Nephron (organoid): Measurements from ENCODE around the gene UBR4.
"Not testable (repeated sequence)": the region's sequence is repeated elsewhere in the genome, so short reads cannot be mapped to it uniquely, and the experiment has no call there.

Experiments used
- H3K27ac Mint-ChIP-seq, 3 experiments: 2 replicates each; pipeline ENCODE4 v1.8.0; 2020; ENCODE audit warnings: mixed read lengths in 3 of 3, mild to moderate bottlenecking in 2 of 3, moderate library complexity in 1 of 3
- H3K27me3 Mint-ChIP-seq: 2 replicates; pipeline ENCODE4 v1.8.0; 2021; ENCODE audit warnings: low read depth, mild to moderate bottlenecking, moderate library complexity, mixed read lengths
- H3K36me3 Mint-ChIP-seq: 2 replicates; pipeline ENCODE4 v1.8.0; 2020; ENCODE audit warnings: low read depth, mixed read lengths
- H3K4me1 Mint-ChIP-seq: 2 replicates; pipeline ENCODE4 v1.8.0; 2020; ENCODE audit warnings: mixed read lengths
- H3K4me3 Mint-ChIP-seq, 3 experiments: 2 replicates each; pipeline ENCODE4 v1.8.0; 2020; ENCODE audit warnings: mild to moderate bottlenecking in 3 of 3, mixed read lengths in 3 of 3, moderate library complexity in 2 of 3
- H3K9me3 Mint-ChIP-seq: 2 replicates; pipeline ENCODE4 v1.8.0; 2020; ENCODE audit warnings: mixed read lengths
- TF ChIP-seq, protein P1 (sequence below), 3 experiments: fragments of 200-600 bp; sonication (generic); IDR thresholded peaks; one replicate each; pipeline ENCODE4 v1.5.0; 2021; ENCODE audit warnings: antibody characterized with exemption in 3 of 3; ENCODE audit not compliant: unreplicated experiment in 3 of 3

Gene UBR4

DNA sequence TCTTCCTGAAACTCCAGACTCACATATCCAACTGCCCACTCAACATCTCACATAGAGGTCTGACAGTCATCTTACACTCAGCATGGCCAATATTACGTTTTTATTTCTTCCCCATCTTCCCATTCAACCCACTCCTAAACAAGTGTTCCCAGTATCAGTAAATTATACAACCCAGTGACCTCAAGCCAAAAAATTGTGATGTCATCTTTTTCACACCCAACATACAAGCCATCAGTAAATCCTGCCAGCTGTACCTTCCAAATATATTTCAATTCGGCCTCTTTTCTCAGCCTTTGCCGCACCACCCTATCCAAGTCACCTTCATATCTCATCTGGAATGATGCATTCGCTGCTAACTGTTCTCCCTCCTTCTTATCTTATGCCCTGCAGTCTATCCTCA, 19.6 kb downstream of the UBR4 start:
- no peak overlapping the region for H3K4me3 Mint-ChIP-seq
- peaks cover 72% of the 10 kb centered on the region for H3K36me3 Mint-ChIP-seq
- no peak overlapping the region for H3K27ac Mint-ChIP-seq
- H3K4me1 Mint-ChIP-seq = peaks cover 1% of the 10 kb centered on the region
- H3K9me3 Mint-ChIP-seq = no peaks in the 10 kb centered on the region
- TF ChIP-seq, protein P1, sequence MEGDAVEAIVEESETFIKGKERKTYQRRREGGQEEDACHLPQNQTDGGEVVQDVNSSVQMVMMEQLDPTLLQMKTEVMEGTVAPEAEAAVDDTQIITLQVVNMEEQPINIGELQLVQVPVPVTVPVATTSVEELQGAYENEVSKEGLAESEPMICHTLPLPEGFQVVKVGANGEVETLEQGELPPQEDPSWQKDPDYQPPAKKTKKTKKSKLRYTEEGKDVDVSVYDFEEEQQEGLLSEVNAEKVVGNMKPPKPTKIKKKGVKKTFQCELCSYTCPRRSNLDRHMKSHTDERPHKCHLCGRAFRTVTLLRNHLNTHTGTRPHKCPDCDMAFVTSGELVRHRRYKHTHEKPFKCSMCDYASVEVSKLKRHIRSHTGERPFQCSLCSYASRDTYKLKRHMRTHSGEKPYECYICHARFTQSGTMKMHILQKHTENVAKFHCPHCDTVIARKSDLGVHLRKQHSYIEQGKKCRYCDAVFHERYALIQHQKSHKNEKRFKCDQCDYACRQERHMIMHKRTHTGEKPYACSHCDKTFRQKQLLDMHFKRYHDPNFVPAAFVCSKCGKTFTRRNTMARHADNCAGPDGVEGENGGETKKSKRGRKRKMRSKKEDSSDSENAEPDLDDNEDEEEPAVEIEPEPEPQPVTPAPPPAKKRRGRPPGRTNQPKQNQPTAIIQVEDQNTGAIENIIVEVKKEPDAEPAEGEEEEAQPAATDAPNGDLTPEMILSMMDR (IDR thresholded peaks at IDR 0.05; ENCODE audit: unreplicated experiment in 3 of 3) = no peak
- no peaks in the 10 kb centered on the region for H3K27me3 Mint-ChIP-seq

DNA sequence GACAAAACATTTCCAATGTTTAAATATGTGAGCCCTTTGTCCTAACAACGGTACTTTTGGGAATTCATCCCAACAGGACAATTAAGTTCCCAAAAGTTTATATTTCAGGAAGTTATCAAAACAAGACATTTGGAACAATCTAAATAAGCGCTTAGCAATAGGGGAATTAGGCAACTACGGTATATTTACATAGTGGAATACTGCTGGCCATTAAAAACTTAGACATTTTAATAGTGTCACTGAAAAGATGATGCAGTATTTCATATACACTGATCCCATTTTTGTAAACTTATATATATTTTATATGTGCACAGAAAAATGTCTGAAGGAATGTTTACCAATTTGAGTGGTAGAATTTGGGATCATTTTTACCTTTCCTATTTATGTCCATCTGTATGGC, 20.8 kb downstream of the UBR4 start:
- no peak overlapping the region for H3K27ac Mint-ChIP-seq
- no peak overlapping the region for H3K4me3 Mint-ChIP-seq
- TF ChIP-seq, protein P1 (IDR thresholded peaks at IDR 0.05; ENCODE audit: unreplicated experiment in 3 of 3) = no peak
- no peaks in the 10 kb centered on the region for H3K27me3 Mint-ChIP-seq
- no peaks in the 10 kb centered on the region for H3K9me3 Mint-ChIP-seq
- peaks cover 81% of the 10 kb centered on the region for H3K36me3 Mint-ChIP-seq
- no peaks in the 10 kb centered on the region for H3K4me1 Mint-ChIP-seq

DNA sequence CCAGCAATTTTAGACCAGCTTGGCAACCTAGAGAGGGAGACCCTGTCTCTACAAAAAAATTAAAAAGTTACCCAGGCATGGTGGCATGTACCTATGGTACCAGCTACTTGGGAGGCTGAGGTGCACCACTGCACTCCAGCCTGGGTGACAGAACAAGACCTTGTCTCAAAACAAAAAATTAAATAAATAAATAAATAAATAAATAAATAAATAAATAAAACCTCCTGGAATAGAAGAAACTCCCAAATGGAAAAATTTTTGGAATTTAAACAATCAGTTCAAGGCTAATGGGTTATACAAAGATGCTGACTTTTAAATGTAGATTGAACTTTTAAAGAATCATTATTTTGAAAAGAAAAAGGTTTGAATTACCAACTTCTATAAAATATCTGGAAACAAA, 22.2 kb downstream of the UBR4 start:
- no peak overlapping the region for H3K4me3 Mint-ChIP-seq
- H3K27ac Mint-ChIP-seq = no peak overlapping the region
- H3K27me3 Mint-ChIP-seq = no peaks in the 10 kb centered on the region

DNA sequence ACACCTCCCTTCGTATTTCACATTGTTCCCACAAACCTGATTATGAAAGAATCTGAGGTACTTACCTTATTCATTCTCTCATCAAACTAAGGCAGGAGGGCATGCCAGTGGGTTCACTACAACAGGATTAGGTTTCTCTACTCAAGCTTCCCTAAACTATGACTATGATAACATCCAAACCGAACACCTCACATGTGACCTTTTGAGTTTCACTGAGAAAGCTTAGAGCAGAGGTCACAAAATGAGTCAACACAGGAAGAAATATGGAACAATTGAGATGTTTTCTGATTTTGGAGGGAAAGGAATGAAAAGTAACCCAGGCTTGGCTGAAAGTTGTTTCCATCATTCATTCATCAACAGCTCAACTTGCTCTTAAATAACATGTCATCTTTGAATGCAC, 24.1 kb downstream of the UBR4 start:
- Mint-ChIP-seq H3K9me3 (no peaks in the 10 kb centered on the region), H3K4me1 (no peaks in the 10 kb centered on the region), H3K27ac (no peak overlapping the region), H3K4me3 (no peak overlapping the region), H3K27me3 (no peaks in the 10 kb centered on the region), H3K36me3 (peaks cover 79% of the 10 kb centered on the region)
- TF ChIP-seq, protein P1 (IDR thresholded peaks at IDR 0.05; ENCODE audit: unreplicated experiment in 3 of 3) = no peak

More for the DNA sequence above, 22.2 kb downstream of the UBR4 start:
- TF ChIP-seq, protein P1 (IDR thresholded peaks at IDR 0.05; ENCODE audit: unreplicated experiment in 3 of 3) = no peak
- H3K4me1 Mint-ChIP-seq = no peaks in the 10 kb centered on the region
- no peaks in the 10 kb centered on the region for H3K9me3 Mint-ChIP-seq
- peaks cover 78% of the 10 kb centered on the region for H3K36me3 Mint-ChIP-seq

DNA sequence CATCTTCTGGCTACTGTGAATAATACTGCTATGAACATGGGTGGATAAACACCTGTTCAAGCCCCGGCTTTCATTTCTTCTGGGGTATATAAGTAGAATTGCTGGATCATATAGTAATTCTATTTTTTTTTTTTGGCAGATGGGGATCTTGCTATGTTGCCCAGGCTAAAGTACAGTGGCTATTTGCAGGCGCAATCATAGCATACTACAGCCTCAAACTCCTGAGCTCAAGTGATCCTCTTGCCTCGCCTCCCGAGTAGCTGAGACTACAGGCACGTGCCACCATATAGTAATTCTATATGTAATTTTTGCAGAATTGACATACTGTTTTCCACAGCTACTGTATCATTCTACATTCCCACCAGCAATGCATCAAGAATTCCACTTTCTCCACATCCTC, 27.8 kb downstream of the UBR4 start:
- TF ChIP-seq, protein P1 (IDR thresholded peaks at IDR 0.05; ENCODE audit: unreplicated experiment in 3 of 3) = no peak
- H3K27me3 Mint-ChIP-seq = no peaks in the 10 kb centered on the region
- H3K27ac Mint-ChIP-seq = no peak overlapping the region
- H3K36me3 Mint-ChIP-seq = peaks cover 67% of the 10 kb centered on the region
- H3K9me3 Mint-ChIP-seq = no peaks in the 10 kb centered on the region
- no peak overlapping the region for H3K4me3 Mint-ChIP-seq
- no peaks in the 10 kb centered on the region for H3K4me1 Mint-ChIP-seq

DNA sequence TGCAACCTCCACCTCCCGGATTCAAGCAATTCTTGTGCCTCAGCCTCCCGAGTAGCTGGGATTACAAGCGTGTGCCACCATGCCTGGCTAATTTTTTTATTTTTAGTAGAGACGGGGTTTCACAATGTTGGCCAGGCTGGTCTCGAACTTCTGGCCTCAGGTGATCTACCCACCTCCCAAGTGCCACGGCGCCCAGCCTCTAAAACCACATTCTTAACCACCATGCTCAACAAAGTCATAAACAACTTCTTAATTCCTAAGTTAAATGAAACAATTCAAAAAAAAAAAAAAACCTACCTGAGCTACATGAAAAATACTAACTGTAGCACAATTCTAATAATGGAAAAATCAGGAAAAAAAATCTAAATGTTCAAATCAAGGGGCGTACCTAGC, 29.8 kb downstream of the UBR4 start:
- H3K4me1 Mint-ChIP-seq, H3K9me3 Mint-ChIP-seq, H3K27me3 Mint-ChIP-seq, H3K4me3 Mint-ChIP-seq, H3K27ac Mint-ChIP-seq: not testable (repeated sequence)
- peaks cover 71% of the 10 kb centered on the region for H3K36me3 Mint-ChIP-seq
